ENCODE measurements around the gene ACKR1.

- TF ChIP-seq, protein P1, sequence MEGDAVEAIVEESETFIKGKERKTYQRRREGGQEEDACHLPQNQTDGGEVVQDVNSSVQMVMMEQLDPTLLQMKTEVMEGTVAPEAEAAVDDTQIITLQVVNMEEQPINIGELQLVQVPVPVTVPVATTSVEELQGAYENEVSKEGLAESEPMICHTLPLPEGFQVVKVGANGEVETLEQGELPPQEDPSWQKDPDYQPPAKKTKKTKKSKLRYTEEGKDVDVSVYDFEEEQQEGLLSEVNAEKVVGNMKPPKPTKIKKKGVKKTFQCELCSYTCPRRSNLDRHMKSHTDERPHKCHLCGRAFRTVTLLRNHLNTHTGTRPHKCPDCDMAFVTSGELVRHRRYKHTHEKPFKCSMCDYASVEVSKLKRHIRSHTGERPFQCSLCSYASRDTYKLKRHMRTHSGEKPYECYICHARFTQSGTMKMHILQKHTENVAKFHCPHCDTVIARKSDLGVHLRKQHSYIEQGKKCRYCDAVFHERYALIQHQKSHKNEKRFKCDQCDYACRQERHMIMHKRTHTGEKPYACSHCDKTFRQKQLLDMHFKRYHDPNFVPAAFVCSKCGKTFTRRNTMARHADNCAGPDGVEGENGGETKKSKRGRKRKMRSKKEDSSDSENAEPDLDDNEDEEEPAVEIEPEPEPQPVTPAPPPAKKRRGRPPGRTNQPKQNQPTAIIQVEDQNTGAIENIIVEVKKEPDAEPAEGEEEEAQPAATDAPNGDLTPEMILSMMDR (IDR thresholded peaks at IDR 0.05; ENCODE audit: borderline replicate concordance, extremely low read depth, low read length, poor library complexity, severe bottlenecking): no peak
- no peak for TF ChIP-seq EZH2 (IDR thresholded peaks at IDR 0.05; ENCODE audit: borderline replicate concordance, low read depth, low read length, severe bottlenecking)
Observed at GRCh38 chr1:159229896-159230295, 25.2 kb downstream of the ACKR1 start.
